RKO (cell line): ENCODE results near the gene ROR2.

ENCODE experiments used
- DNase-seq: peaks from one replicate; pipeline ENCODE4 v3.0.0-alpha.2; 2016; ENCODE audit warnings: low spot score

Gene ROR2

DNA sequence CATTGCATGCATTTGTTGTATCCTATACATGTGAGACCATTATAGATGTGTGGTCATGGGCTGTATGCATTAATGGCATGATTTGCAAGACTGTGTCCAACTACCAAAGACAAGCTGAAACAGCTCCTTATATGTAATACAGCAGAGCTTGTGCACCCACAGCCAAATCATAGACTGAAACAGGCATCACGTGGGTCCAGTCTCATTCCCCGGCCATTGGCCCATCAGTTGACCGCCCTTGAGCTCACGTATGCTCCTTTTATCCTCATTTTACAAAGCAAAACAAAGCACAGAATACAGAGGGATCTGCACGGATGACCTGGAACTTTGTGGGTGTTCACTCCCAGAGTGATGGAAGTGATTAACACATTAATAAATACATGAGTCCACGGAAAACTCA lies 109.1 kb downstream of the ROR2 start:
- DNase-seq: no peak

DNA sequence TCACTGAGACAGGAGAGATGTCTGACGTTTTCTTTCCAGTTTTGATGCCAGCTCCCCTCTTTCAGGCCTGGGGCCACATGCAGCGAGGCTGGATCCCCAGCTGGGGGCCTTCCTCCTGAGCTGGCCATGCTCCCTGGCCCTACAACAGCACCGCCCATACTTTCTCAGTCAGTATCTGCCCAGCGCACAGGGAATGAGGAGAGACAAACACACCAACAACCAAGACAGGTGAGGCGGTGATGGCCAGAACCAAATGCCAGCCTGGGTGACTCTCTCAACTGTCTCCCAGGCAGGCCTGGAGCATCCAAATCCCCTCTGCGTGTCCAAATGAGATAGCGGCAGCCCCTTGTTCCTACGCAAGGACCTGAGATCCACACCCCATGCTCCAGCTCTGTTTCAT lies 109.6 kb downstream of the ROR2 start:
- no peak for DNase-seq

DNA sequence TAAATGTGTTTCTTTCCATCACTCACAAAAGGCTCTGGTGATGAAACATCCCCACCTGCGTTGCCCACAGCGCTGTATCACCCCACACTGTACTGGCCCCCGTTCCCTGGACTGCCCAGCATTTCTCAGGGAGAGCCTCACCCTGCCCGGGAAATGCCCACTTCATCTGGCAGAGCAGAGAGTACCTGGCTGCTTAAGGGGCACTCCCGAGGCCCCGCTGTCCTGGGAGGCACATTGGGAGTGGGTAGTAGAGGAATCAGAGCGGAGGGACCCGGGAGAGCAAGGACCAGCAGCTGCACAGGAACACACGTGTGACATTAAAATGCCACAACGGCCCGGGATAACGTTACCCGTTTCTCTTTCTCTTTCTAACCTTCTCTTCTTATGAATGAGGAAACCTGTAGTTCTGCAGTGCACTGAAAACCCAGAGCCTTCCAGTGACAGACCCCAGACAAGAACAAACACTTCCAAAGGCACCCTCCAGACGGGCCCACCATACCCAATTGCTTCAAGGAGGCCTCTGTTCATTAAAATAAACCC lies 110.0 kb downstream of the ROR2 start:
- no peak for DNase-seq

DNA sequence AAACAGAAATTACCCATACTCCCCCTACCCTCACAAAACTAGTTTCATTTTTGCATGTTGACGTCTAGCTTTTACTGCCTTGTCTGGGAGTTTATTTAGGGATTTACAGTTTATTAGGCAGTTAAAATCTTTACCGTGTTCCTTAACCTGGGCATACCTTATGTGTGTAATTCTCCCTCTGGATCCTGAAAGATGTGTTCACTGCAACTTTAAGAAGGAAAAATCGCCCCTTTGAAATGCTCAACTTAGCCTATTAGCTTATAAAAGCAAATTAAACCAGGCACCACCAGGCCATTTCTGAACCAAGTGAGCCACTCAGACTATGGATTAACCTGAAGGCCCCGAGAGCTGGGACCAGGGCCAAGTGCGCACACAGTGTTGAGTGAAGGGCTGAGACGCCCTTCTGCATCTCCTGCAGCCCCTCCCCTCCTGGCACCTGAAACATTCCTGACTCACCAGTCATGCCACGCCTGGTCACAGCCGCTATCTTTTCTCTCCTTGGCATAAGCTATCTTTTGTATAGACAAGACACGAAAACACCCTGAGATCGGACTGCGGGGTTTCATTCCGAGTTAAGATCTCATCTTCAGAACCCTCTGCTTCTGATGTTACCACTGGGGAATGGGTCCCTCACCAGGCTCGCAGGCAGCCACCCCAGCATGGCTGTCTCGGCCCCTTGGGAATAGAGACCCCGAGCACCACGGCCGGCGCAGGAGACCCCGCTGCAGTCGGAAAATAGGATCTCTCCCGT lies 111.9 kb downstream of the ROR2 start:
- DNase-seq: no peak

DNA sequence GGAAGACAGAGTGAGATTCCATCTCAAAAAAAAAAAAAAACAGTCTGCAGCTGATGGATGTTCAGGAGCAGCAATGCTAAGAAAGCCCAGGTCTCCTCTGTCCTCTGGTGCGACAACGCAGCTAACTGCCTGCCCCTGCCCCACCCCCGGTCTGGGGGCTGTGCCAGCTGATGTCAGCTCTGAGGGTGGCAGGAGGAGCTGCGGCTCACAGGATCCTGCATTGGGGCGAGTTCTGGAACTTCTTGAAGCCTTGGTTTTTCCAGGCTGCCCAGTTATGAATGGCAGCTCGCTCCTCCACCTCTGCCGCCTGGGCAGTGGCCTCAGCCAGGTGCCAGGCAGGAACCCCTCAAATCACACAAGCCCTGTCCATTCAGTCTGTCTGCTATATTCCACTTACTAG lies 113.5 kb downstream of the ROR2 start:
- no peak for DNase-seq

DNA sequence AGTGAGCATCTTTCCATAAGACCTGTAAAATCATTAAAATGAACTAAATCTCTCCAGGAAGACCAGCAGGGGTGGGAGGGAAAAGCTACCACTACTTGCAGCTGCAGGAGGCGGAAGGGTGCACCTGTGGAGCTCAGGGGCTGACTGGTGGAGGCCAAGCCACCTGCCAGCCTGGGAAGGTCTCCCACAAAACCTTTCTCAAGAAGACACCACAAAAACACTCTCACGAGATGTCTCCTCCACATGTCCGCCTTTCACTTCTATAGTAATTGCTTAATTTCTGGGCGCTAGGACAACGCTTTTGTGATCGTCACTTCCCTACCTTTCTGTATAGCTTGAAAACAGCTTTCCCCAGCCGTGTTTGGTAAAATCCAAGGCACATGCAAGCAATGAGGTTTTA lies 114.4 kb downstream of the ROR2 start:
- DNase-seq: no peak

- DNase-seq: no peak
These were observed 114.8 kb downstream of the ROR2 start for GRCh38 chr9:91835216-91835615.

DNA sequence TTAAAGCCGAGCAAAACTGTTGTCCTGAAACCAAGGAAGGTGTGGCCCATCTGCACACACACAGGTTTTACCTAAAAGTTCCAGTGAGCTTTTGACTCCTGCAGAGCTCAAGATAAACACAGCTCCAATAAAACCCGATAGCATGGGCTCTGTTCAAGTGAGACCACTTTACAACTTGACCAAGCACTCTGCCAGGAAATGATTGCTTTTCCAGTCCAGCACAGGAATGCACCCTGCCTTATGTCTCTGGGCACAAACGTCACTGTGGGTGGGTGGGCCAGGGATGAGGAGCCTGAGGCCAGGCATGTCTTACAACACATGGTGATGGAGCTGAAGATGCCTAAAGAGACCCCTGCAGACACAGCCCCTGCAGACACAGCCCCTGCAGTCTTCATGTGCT lies 115.3 kb downstream of the ROR2 start:
- no peak for DNase-seq

GRCh38 chr9:91833878-91834255 lies 116.2 kb downstream of the ROR2 start:
- no peak for DNase-seq

- DNase-seq: no peak
These were observed 116.7 kb downstream of the ROR2 start for GRCh38 chr9:91833096-91833877.

- DNase-seq: no peak
These were observed 117.7 kb downstream of the ROR2 start for GRCh38 chr9:91832322-91832721.

GRCh38 chr9:91825866-91826265 lies 124.2 kb downstream of the ROR2 start:
- DNase-seq: no peak

DNA sequence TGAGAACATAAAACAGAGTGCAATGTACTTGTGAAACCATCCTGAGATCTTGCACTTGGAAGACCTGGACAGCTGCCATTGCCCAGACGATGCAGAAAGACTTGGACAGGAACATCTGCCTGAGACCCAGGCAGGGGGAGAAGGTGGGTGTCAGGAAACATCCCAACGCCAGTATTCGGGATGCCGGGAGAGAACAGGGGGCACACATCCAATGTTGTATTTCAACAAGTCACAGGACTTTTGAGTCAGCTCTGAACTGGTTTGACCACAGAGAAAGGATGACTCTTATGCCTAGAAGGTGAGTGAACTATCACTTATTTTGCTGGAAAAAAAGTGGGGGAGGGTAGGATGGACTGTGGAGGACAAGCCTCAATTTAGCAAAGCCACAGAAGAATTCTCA lies 124.6 kb downstream of the ROR2 start:
- no peak for DNase-seq

- DNase-seq: no peak
These were observed 125.3 kb downstream of the ROR2 start for GRCh38 chr9:91824601-91825305.

- DNase-seq: no peak
These were observed 125.9 kb downstream of the ROR2 start for GRCh38 chr9:91824151-91824550.

DNA sequence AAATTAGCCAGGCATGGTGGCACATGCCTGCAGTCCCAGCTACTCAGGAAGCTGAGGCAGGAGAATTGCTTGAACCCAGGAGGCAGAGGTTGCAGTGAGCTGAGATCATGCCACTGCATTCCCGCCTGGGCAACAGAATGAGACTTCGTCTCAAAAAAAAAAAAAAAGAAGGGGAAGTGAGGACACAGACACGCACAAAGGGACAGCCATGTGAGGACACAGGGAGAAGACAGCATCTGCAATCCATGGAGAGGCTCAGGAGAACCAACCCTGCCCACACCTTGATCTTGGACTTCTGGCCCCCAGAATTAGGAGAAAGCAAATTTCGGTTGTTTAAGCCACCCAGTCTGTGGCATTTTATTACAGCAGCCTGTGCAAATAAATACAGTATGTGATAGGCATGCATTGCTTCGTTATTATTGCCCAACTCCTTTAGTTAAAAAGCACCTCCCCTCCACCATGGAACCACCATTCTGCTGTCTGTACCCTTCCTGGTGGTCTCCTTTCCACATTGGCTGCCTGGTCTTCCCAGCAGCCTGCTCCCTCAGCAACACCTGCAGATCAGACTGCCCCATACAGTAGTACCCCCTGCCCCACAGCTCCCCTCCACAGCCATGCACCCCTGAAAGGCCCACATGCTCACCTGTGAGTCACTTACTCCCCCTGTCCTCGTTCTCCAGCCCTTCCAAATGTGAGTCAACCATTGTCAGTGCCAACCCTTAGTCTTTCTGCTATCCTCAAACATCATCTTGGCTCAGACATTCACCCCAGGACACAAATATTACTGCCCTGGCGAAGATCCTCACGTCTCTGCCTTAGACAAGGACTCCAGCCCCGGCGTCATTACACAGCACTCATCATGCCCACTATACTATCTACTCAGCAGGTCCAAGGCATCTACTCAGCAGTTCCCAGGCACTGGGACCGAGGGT lies 128.8 kb downstream of the ROR2 start:
- no peak for DNase-seq

DNA sequence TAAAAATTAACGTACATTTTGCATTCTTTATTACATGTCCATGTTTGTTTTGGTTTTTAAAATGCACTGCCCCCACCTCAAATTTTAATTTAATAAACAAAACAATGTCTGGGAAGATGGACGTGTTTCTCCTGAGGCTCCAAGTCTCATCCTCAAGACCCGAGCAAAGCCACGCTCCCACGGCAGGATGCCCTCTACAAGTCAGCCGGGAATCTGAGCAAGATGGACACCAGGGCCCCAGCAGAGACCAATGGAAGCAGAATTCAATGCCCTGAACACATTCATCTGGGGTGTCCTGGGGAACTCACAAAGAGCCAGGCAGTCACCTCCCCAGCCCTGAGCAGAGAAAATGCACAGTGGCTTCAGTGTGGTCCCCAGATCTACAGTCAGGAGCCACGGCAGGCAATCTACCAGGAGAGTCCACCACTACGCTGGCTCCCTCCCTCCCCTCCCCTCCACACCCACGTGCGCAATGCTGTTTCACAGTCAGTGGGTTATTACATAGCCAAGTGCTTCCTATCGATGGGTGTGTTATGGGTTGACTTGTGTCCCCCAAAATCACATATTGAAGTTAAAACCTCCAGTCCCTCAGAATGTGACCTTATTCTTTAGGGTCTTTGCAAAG lies 129.8 kb downstream of the ROR2 start:
- DNase-seq: no peak

GRCh38 chr9:91818647-91819403 lies 131.2 kb downstream of the ROR2 start:
- DNase-seq: no peak

DNA sequence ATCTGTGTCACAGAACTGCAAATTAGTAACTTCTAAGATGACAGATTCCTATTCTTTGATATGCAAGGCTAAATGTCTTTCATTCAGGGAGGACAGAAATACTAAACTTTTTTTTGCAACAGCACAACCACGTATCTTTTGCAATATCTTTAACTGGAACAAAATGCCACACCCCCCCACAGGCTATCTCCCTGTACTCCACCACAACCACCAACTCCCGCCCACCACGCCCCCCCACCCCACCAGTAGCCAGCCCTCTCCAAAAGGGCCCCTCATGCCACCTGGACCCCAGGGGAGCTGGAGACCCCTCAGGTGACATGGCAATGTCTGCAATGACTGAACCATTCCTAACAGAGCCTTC lies 131.8 kb downstream of the ROR2 start:
- no peak for DNase-seq

GRCh38 chr9:91817493-91818224 lies 132.4 kb downstream of the ROR2 start:
- DNase-seq: no peak
